ENCODE results near the gene BCL7C. TPM values are rescaled to one million over a fixed set of nuclear protein-coding genes. Genes with fewer than 3 reads are reported as not detected.

The BCL7C gene
- total and polyA plus RNA-seq, 2 of the 13 experiments (the other 11 are each of a cell fraction or from before 2014, with no cell fraction given) = 17.7 to 33.8 TPM

DNA sequence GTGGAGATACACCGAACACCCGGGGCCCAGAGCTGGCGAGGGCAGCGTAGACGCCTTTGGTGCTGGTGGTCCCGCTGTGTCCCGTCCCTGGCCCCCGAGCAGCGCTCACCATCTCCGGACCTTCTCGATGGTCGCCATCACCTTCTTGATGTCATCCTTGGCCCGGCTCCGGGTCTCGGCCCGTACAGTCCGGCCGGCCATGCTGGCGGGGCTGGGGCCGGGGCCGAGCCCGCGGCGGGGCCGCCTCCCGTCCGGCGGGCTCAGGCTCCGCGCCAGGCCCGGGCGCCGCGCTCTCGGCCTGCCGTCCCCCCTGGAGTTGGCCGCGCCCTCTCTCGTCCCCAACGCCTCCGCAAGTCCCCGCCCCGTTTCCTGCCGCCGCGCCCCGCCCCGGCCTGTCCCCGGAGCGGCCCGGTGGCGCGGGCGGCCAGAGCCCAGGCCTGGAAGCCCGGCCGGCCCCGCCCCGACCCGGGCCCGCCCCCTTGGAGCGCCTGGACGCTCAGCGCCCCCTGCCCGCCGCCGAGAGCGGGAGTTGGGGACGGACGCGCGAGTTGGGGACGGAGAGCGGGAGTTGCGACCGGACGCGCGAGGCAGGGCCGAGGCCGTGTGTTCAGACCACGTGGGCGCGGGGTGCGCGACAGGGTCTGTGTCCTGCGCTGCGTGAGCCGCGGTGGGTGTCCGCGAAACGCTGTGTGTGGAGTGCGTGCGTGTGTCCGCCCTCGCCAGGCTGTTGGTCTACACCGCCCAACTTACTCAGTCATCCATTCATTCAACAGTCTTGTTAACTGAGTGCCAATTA lies at the start of gene BCL7C (continued):
- peak; percentile 95; the same call in 1 of the 2 replicates for TF ChIP-seq ZNF792 (CRISPR knock-in tag; IDR thresholded peaks at IDR 0.05)
- TF ChIP-seq CHD4 (IDR thresholded peaks at IDR 0.05; ENCODE audit: borderline replicate concordance, low read length) = no peak
- TF ChIP-seq ZNF607 (CRISPR knock-in tag; IDR thresholded peaks at IDR 0.05; ENCODE audit: borderline replicate concordance) = 0 out of 2 replicates have a peak, but pooled peaks have one; percentile 70
- no peak for TF ChIP-seq MATR3 (CRISPR knock-in tag; IDR thresholded peaks at IDR 0.05)
- peak; percentile 82; the same call in 1 of the 2 replicates for TF ChIP-seq TGIF2 (CRISPR knock-in tag; IDR thresholded peaks at IDR 0.05)
- peak; percentile 57; the same call in 1 of the 2 replicates for TF ChIP-seq ZSCAN29 (CRISPR knock-in tag; conservative IDR thresholded peaks at IDR 0.05)
- peak; percentile 90 for TF ChIP-seq ETV5 (CRISPR knock-in tag; IDR thresholded peaks at IDR 0.05; ENCODE audit: borderline replicate concordance)
- no peak for TF ChIP-seq ADNP (CRISPR knock-in tag; IDR thresholded peaks at IDR 0.05)
- TF ChIP-seq ZNF605 (CRISPR knock-in tag; IDR thresholded peaks at IDR 0.05) = peak; percentile 66; the same call in 1 of the 2 replicates
- TF ChIP-seq, protein P1, sequence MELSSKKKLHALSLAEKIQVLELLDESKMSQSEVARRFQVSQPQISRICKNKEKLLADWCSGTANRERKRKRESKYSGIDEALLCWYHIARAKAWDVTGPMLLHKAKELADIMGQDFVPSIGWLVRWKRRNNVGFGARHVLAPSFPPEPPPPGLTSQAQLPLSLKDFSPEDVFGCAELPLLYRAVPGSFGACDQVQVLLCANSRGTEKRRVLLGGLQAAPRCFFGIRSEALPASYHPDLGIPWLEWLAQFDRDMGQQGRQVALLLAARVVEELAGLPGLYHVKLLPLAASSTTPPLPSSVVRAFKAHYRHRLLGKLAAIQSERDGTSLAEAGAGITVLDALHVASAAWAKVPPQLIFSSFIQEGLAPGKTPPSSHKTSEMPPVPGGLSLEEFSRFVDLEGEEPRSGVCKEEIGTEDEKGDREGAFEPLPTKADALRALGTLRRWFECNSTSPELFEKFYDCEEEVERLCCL (CRISPR knock-in tag; IDR thresholded peaks at IDR 0.05; ENCODE audit: borderline replicate concordance) = peak; percentile 95
- TF ChIP-seq NR3C1 (CRISPR knock-in tag; IDR thresholded peaks at IDR 0.05) = no peak
- TF ChIP-seq, protein P2, sequence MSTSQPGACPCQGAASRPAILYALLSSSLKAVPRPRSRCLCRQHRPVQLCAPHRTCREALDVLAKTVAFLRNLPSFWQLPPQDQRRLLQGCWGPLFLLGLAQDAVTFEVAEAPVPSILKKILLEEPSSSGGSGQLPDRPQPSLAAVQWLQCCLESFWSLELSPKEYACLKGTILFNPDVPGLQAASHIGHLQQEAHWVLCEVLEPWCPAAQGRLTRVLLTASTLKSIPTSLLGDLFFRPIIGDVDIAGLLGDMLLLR (CRISPR knock-in tag; IDR thresholded peaks at IDR 0.05) = peak; percentile 99
- TF ChIP-seq IKZF1 (IDR thresholded peaks at IDR 0.05) = no peak
- peak; percentile 55 for TF ChIP-seq XRCC5 (optimal IDR thresholded peaks at IDR 0.05; ENCODE audit: low read length)
- no peak for TF ChIP-seq CREM (IDR thresholded peaks at IDR 0.05)
- no peak for TF ChIP-seq CREM (CRISPR knock-in tag; IDR thresholded peaks at IDR 0.05)
- TF ChIP-seq HNRNPH1 (optimal IDR thresholded peaks at IDR 0.05; ENCODE audit: low read depth, low read length) = no peak
- TF ChIP-seq ZNF329 (CRISPR knock-in tag; IDR thresholded peaks at IDR 0.05; ENCODE audit: low read depth) = peak; percentile 83
- TF ChIP-seq, protein P3, sequence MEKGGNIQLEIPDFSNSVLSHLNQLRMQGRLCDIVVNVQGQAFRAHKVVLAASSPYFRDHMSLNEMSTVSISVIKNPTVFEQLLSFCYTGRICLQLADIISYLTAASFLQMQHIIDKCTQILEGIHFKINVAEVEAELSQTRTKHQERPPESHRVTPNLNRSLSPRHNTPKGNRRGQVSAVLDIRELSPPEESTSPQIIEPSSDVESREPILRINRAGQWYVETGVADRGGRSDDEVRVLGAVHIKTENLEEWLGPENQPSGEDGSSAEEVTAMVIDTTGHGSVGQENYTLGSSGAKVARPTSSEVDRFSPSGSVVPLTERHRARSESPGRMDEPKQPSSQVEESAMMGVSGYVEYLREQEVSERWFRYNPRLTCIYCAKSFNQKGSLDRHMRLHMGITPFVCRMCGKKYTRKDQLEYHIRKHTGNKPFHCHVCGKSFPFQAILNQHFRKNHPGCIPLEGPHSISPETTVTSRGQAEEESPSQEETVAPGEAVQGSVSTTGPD (CRISPR knock-in tag; IDR thresholded peaks at IDR 0.05) = no peak
- TF ChIP-seq ZNF124 (CRISPR knock-in tag; IDR thresholded peaks at IDR 0.05) = 0 out of 2 replicates have a peak, but pooled peaks have one; percentile 58
- TF ChIP-seq SIN3B (IDR thresholded peaks at IDR 0.05; ENCODE audit: low read length) = no peak
- peak; percentile 98 for TF ChIP-seq TEAD2 (CRISPR knock-in tag; IDR thresholded peaks at IDR 0.05)
- peak; percentile 98 for TF ChIP-seq ZNF30 (CRISPR knock-in tag; IDR thresholded peaks at IDR 0.05)
- peak; percentile 96 for TF ChIP-seq NKX3-1 (CRISPR knock-in tag; IDR thresholded peaks at IDR 0.05)
- TF ChIP-seq, protein P4, sequence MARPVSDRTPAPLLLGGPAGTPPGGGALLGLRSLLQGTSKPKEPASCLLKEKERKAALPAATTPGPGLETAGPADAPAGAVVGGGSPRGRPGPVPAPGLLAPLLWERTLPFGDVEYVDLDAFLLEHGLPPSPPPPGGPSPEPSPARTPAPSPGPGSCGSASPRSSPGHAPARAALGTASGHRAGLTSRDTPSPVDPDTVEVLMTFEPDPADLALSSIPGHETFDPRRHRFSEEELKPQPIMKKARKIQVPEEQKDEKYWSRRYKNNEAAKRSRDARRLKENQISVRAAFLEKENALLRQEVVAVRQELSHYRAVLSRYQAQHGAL (CRISPR knock-in tag; IDR thresholded peaks at IDR 0.05; ENCODE audit: not compliant biosample characterization) = no peak
- TF ChIP-seq MED8 (CRISPR knock-in tag; IDR thresholded peaks at IDR 0.05; ENCODE audit: insufficient replicate concordance) = peak; percentile 64
- peak; percentile 84 for TF ChIP-seq JUND (CRISPR knock-in tag; IDR thresholded peaks at IDR 0.05)

Measured in HepG2 (cell line).